T-helper 22 cell (primary cell): Measurements from ENCODE around the gene KLRK1.
"Not testable (repeated sequence)": the region's sequence is repeated elsewhere in the genome, so short reads cannot be mapped to it uniquely, and the experiment has no call there.

Experiments
- DNase-seq: peaks from one replicate; pipeline ENCODE4 v3.0.0-alpha.2; 2020; ENCODE audit warnings: low read depth

KLRK1 gene

GRCh38 chr12:10388624-10389413 lies 1.0 kb downstream of the KLRK1 start:
- no peak for DNase-seq

GRCh38 chr12:10387498-10387897 lies 2.3 kb downstream of the KLRK1 start:
- not testable (repeated sequence) for DNase-seq

- DNase-seq = no peak
Measured at GRCh38 chr12:10386857-10387256, 3.0 kb downstream of the KLRK1 start.

GRCh38 chr12:10385166-10385613 lies 4.7 kb downstream of the KLRK1 start:
- DNase-seq = no peak

- DNase-seq = no peak
Measured at GRCh38 chr12:10384191-10384590, 5.7 kb downstream of the KLRK1 start.

GRCh38 chr12:10381928-10382628 lies 7.8 kb downstream of the KLRK1 start:
- no peak for DNase-seq

- DNase-seq = not testable (repeated sequence)
Measured at GRCh38 chr12:10378737-10379136, 11.1 kb downstream of the KLRK1 start.

GRCh38 chr12:10374624-10375018 lies 15.2 kb downstream of the KLRK1 start:
- no peak for DNase-seq

- no peak for DNase-seq
Measured at GRCh38 chr12:10372559-10372958, 17.3 kb downstream of the KLRK1 start.

GRCh38 chr12:10371893-10372535 lies 17.8 kb downstream of the KLRK1 start:
- not testable (repeated sequence) for DNase-seq

GRCh38 chr12:10369557-10370415 lies 20.1 kb downstream of the KLRK1 start:
- DNase-seq = no peak

GRCh38 chr12:10368206-10369171 lies 21.4 kb downstream of the KLRK1 start:
- no peak for DNase-seq

- not testable (repeated sequence) for DNase-seq
Measured at GRCh38 chr12:10367714-10368113, 22.1 kb downstream of the KLRK1 start.

GRCh38 chr12:10366875-10367274 lies 23.0 kb downstream of the KLRK1 start:
- DNase-seq = no peak

- DNase-seq = no peak
Measured at GRCh38 chr12:10365696-10366405, 24.0 kb downstream of the KLRK1 start.

GRCh38 chr12:10364815-10365622 lies 24.8 kb downstream of the KLRK1 start:
- DNase-seq = peak; percentile 23

GRCh38 chr12:10363914-10364814 lies 25.7 kb downstream of the KLRK1 start:
- DNase-seq = no peak

GRCh38 chr12:10363658-10363913 lies 26.3 kb downstream of the KLRK1 start:
- no peak for DNase-seq
